Hepatocyte (in vitro differentiated cells): ENCODE data around the gene HK2.

ENCODE experiments used
- EZH2 ChIP-seq: fragments of 200-600 bp; sonication (generic); IDR thresholded peaks from 2 replicates; pipeline ENCODE4 v1.6.1; 2016; ENCODE audit warnings: antibody characterized with exemption, mild to moderate bottlenecking, borderline replicate concordance
- TF ChIP-seq, protein P1 (sequence below): fragments of 200-600 bp; sonication (generic); IDR thresholded peaks from 2 replicates; pipeline ENCODE4 v1.5.1; 2016; ENCODE audit warnings: antibody characterized with exemption, mild to moderate bottlenecking; ENCODE audit not compliant: poor library complexity

DNA sequence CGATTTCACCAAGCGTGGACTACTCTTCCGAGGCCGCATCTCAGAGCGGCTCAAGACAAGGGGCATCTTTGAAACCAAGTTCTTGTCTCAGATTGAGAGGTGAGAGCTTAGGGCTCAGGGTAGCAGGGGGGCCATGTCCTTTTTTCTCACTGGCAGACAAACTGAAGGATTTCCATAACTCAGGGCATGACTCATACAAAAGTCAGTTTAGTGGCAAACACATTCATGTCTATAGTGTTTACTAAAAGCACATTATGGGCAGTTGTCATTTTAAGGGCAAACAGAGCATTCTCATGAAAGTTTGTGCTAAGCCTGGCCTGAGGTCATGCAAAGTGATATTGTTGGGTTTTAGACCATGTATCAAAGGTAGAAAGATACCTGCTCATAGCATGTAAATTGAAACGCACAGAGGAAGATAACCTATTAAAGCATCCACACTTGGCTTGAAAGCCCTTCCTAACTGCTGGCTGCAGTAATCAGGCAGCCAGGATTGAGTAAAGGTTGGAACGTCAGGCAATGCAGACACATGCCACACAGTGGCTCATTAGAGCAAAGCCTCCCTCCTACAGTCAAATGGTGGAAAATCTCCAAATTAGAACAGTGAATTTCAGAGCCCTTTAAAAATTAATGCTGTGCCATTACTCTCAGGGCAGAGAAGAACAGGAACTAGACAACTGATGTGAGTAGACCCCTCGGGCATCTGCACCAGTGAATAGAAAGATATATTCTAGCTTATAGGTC is 54.2 kb downstream of the HK2 start:
- no peak for TF ChIP-seq EZH2
- TF ChIP-seq, protein P1, sequence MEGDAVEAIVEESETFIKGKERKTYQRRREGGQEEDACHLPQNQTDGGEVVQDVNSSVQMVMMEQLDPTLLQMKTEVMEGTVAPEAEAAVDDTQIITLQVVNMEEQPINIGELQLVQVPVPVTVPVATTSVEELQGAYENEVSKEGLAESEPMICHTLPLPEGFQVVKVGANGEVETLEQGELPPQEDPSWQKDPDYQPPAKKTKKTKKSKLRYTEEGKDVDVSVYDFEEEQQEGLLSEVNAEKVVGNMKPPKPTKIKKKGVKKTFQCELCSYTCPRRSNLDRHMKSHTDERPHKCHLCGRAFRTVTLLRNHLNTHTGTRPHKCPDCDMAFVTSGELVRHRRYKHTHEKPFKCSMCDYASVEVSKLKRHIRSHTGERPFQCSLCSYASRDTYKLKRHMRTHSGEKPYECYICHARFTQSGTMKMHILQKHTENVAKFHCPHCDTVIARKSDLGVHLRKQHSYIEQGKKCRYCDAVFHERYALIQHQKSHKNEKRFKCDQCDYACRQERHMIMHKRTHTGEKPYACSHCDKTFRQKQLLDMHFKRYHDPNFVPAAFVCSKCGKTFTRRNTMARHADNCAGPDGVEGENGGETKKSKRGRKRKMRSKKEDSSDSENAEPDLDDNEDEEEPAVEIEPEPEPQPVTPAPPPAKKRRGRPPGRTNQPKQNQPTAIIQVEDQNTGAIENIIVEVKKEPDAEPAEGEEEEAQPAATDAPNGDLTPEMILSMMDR, result peak; percentile 5
